ENCODE measurements around the gene AFAP1L1. TPM values are rescaled to one million over a fixed set of nuclear protein-coding genes. Genes with fewer than 3 reads are reported as not detected.

AFAP1L1 gene
- total and polyA plus RNA-seq, 2 donors (not counting 3 experiments of a cell fraction or from before 2014, with no cell fraction given), result 7.9 to 73.2 TPM

- no peaks in the 10 kb centered on the region for H3K79me2 ChIP-seq (ENCODE audit: control insufficient read depth, insufficient read depth, low read length)
- CTCF ChIA-PET, result interaction anchor here (0.6 to 5.6 kb wide), 29 partner anchors 8 to 248 kb away, joined by 3 to 131 read pairs (median 6); partner anchors contain the start of genes GRPEL2 and PCYOX1L
- TF ChIP-seq POLR2AphosphoS5 (IDR thresholded peaks at IDR 0.05; ENCODE audit: insufficient read depth, low read depth, low read length) (no peak), CTCF (IDR thresholded peaks at IDR 0.05; ENCODE audit: extremely low read depth in 1 of 2, insufficient read depth in 1 of 2, low read depth in 1 of 2, low read length in 2 of 2) (peak; percentile 51 to 64)
- no peak overlapping the region for H3K27ac ChIP-seq (ENCODE audit: insufficient read depth, low read depth, low read length)
- POLR2A ChIA-PET, result interaction anchor here (0.5 kb wide), 1 partner anchor 919 kb away, joined by 3 read pairs; no protein-coding TSS in a partner anchor
- intact Hi-C loops (cut with micrococcal nuclease) (loop anchor here (1.0 to 2.0 kb wide), 5 partner anchors 50 to 247 kb away; no protein-coding TSS in a partner anchor), dilution Hi-C loops (cut with MboI; ENCODE audit: extremely low pct_ligation_motif_present, low sequenced_read_pairs) (no loop called here)
- no peak overlapping the region for H3K4me3 ChIP-seq (replicated peaks in 1 of 3; ENCODE audit: insufficient read depth in 1 of 3, low read depth in 1 of 3, low read length in 3 of 3)
- BruUV-seq (replicated peaks), result no TSS peak
- peaks cover 22% of the 10 kb centered on the region for H3K4me1 ChIP-seq (ENCODE audit: control insufficient read depth, extremely low read depth, insufficient read depth, low read length)
- H3K4me2 ChIP-seq (ENCODE audit: insufficient read depth, low read length), result no peak overlapping the region
- H3K36me3 ChIP-seq (ENCODE audit: control insufficient read depth in 2 of 2, extremely low read depth in 1 of 2, insufficient read depth in 2 of 2, low read length in 2 of 2), result peaks cover 0 to 5% of the 10 kb centered on the region in 2 experiments
- no peaks in the 10 kb centered on the region for H3K27me3 ChIP-seq (ENCODE audit: control insufficient read depth in 2 of 2, insufficient read depth in 2 of 2, low read length in 2 of 2)
- no peak overlapping the region for H2AFZ ChIP-seq (ENCODE audit: low read depth, low read length)
- no peaks in the 10 kb centered on the region for H4K20me1 ChIP-seq (replicated peaks; ENCODE audit: control insufficient read depth, extremely low read depth, insufficient read depth, low read length)
- peak; percentile 88 for FAIRE-seq
- H3K9ac ChIP-seq (replicated peaks; ENCODE audit: extremely low read depth, insufficient read depth, low read length), result no peak overlapping the region
- no peaks in the 10 kb centered on the region for H3K9me3 ChIP-seq (replicated peaks; ENCODE audit: control insufficient read depth, insufficient read depth, low read length)
- H3K9me1 ChIP-seq (replicated peaks; ENCODE audit: control insufficient read depth, extremely low read depth, insufficient read depth, low read length), result no peaks in the 10 kb centered on the region
- peak; percentile 62 for DNase-seq (ENCODE audit: low read depth, low spot score)
These were observed 45.8 kb downstream of the AFAP1L1 start for GRCh38 chr5:149317281-149318048.

GRCh38 chr5:149319174-149319573, 47.5 kb downstream of the AFAP1L1 start:
- Histone ChIP-seq H2AFZ (ENCODE audit: low read depth, low read length) (no peak overlapping the region), H3K9me1 (replicated peaks; ENCODE audit: control insufficient read depth, extremely low read depth, insufficient read depth, low read length) (no peaks in the 10 kb centered on the region), H3K4me3 (replicated peaks in 1 of 3; ENCODE audit: insufficient read depth in 1 of 3, low read depth in 1 of 3, low read length in 3 of 3) (no peak overlapping the region), H3K79me2 (ENCODE audit: control insufficient read depth, insufficient read depth, low read length) (no peaks in the 10 kb centered on the region), H3K27ac (ENCODE audit: insufficient read depth, low read depth, low read length) (no peak overlapping the region), H3K36me3 (ENCODE audit: control insufficient read depth in 2 of 2, extremely low read depth in 1 of 2, insufficient read depth in 2 of 2, low read length in 2 of 2) (peaks cover 0 to 5% of the 10 kb centered on the region in 2 experiments), H3K27me3 (ENCODE audit: control insufficient read depth in 2 of 2, insufficient read depth in 2 of 2, low read length in 2 of 2) (no peaks in the 10 kb centered on the region), H3K4me2 (ENCODE audit: insufficient read depth, low read length) (no peak overlapping the region), H3K9ac (replicated peaks; ENCODE audit: extremely low read depth, insufficient read depth, low read length) (no peak overlapping the region), H3K9me3 (replicated peaks; ENCODE audit: control insufficient read depth, insufficient read depth, low read length) (no peaks in the 10 kb centered on the region), H4K20me1 (replicated peaks; ENCODE audit: control insufficient read depth, extremely low read depth, insufficient read depth, low read length) (no peaks in the 10 kb centered on the region), H3K4me1 (ENCODE audit: control insufficient read depth, extremely low read depth, insufficient read depth, low read length) (peaks cover 38% of the 10 kb centered on the region)
- BruUV-seq (replicated peaks), result no TSS peak
- FAIRE-seq, result no peak
- intact Hi-C loops (cut with micrococcal nuclease) (no loop called here), dilution Hi-C loops (cut with MboI; ENCODE audit: extremely low pct_ligation_motif_present, low sequenced_read_pairs) (no loop called here)
- no peak for DNase-seq (ENCODE audit: low read depth, low spot score)
- TF ChIP-seq MYC (IDR thresholded peaks at IDR 0.05; ENCODE audit: low read depth, low read length) (no peak), CTCF (IDR thresholded peaks at IDR 0.05; ENCODE audit: extremely low read depth in 1 of 2, insufficient read depth in 1 of 2, low read depth in 1 of 2, low read length in 2 of 2) (no peak), EZH2 (IDR thresholded peaks at IDR 0.05; ENCODE audit: borderline replicate concordance, low read depth, low read length, severe bottlenecking) (no peak), GATA2 (IDR thresholded peaks at IDR 0.05; ENCODE audit: insufficient read depth, insufficient read length, low read depth, low read length) (no peak), POLR2A (IDR thresholded peaks at IDR 0.05; ENCODE audit: low read depth, low read length) (no peak), JUN (IDR thresholded peaks at IDR 0.05; ENCODE audit: borderline replicate concordance, insufficient read depth, insufficient read length, low read depth) (no peak), FOS (IDR thresholded peaks at IDR 0.05; ENCODE audit: borderline replicate concordance, insufficient read depth, low read length) (no peak), POLR2AphosphoS5 (IDR thresholded peaks at IDR 0.05; ENCODE audit: insufficient read depth, low read depth, low read length) (no peak), MAX (IDR thresholded peaks at IDR 0.05; ENCODE audit: insufficient read depth, insufficient read length) (no peak)
- CTCF ChIA-PET, result interaction anchor here (1.6 to 5.6 kb wide), 5 partner anchors 26 to 115 kb away, joined by 5 to 131 read pairs (median 13); partner anchors contain the start of gene GRPEL2
- POLR2A ChIA-PET, result no interaction called here
